Erythroblast (primary cell): ENCODE measurements around the gene STK10.

Experiments
- GATA1 ChIP-seq: IDR thresholded peaks from 2 replicates; pipeline ENCODE4 v1.6.1; 2011; ENCODE audit warnings: low read depth, mild to moderate bottlenecking, control low read depth, low read length, moderate library complexity
- POLR2A ChIP-seq: IDR thresholded peaks from 2 replicates; pipeline ENCODE4 v1.6.1; 2011; ENCODE audit warnings: mild to moderate bottlenecking, low read length

GRCh38 chr5:172038167-172038566 is 149.9 kb downstream of the STK10 start:
- no peak for TF ChIP-seq POLR2A
- TF ChIP-seq GATA1 = no peak
